ENCODE measurements around the gene USF2.

Gene USF2

GRCh38 chr19:35301961-35302360 lies 33.2 kb downstream of the USF2 start:
- Histone ChIP-seq H3K4me2 (ENCODE audit: low read length, poor library complexity, severe bottlenecking) (no peak overlapping the region), H3K14ac (ENCODE audit: low read length in 2 of 2) (no peak overlapping the region), H3K18ac (ENCODE audit: low read depth in 1 of 2, low read length in 2 of 2) (no peak overlapping the region), H4K91ac (ENCODE audit: low read length) (no peak overlapping the region), H2BK120ac (ENCODE audit: low read depth, low read length) (no peak overlapping the region), H3K27ac (ENCODE audit: low read length, poor library complexity, severe bottlenecking) (no peak overlapping the region), H3K9ac (ENCODE audit: low read length) (no peak overlapping the region), H3K9me3 (ENCODE audit: control insufficient read depth, low read length) (no peaks in the 10 kb centered on the region), H3K79me1 (replicated peaks; ENCODE audit: low read length, poor library complexity, severe bottlenecking) (no peaks in the 10 kb centered on the region), H2BK15ac (ENCODE audit: low read depth, poor library complexity, severe bottlenecking) (no peak overlapping the region), H3K23ac (ENCODE audit: low read length in 2 of 2) (no peak overlapping the region), H2AFZ (ENCODE audit: low read depth, low read length) (no peak overlapping the region), H4K8ac (ENCODE audit: low read length) (no peak overlapping the region), H3K4me1 (ENCODE audit: control insufficient read depth, insufficient read depth, low read depth, low read length) (no peaks in the 10 kb centered on the region), H2BK5ac (ENCODE audit: low read depth, low read length, poor library complexity, severe bottlenecking) (no peak overlapping the region), H3K27me3 (ENCODE audit: control insufficient read depth in 1 of 2, insufficient read depth in 1 of 2, low read length in 2 of 2) (peaks cover 9 to 57% of the 10 kb centered on the region in 2 experiments), H3K36me3 (ENCODE audit: control insufficient read depth in 1 of 2, insufficient read depth in 2 of 2, low read depth in 1 of 2, low read length in 2 of 2) (no peaks in the 10 kb centered on the region), H2AK5ac (ENCODE audit: low read length, severe bottlenecking) (no peak overlapping the region), H3K4me3 (ENCODE audit: insufficient read depth in 1 of 2, low read depth in 1 of 2, low read length in 2 of 2) (no peak overlapping the region), H3K4ac (ENCODE audit: low read depth in 1 of 2, low read length in 2 of 2) (no peak overlapping the region), H2BK12ac (ENCODE audit: low read length in 2 of 2) (no peak overlapping the region)
- DNase-seq, result no peak
- WGBS, result 82% methylated on average over 2 of the region's 2 CpGs

DNA sequence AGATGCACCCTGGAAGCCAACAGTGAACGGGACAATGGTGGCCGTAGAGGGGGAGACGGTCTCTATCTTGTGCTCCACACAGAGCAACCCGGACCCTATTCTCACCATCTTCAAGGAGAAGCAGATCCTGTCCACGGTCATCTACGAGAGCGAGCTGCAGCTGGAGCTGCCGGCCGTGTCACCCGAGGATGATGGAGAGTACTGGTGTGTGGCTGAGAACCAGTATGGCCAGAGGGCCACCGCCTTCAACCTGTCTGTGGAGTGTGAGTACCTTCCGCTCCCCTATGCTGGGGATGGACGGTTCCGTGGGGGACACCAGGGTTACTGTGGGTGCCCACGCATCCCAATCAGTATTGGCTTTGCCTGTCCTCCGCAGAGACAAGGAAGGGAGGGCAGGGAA lies 33.7 kb downstream of the USF2 start:
- Histone ChIP-seq H3K23ac (ENCODE audit: low read length in 2 of 2) (no peak overlapping the region), H4K91ac (ENCODE audit: low read length) (no peak overlapping the region), H3K4me1 (ENCODE audit: control insufficient read depth, insufficient read depth, low read depth, low read length) (no peaks in the 10 kb centered on the region), H3K27ac (ENCODE audit: low read length, poor library complexity, severe bottlenecking) (no peak overlapping the region), H3K36me3 (ENCODE audit: control insufficient read depth in 1 of 2, insufficient read depth in 2 of 2, low read depth in 1 of 2, low read length in 2 of 2) (no peaks in the 10 kb centered on the region), H3K79me1 (replicated peaks; ENCODE audit: low read length, poor library complexity, severe bottlenecking) (no peaks in the 10 kb centered on the region), H2AK5ac (ENCODE audit: low read length, severe bottlenecking) (no peak overlapping the region), H3K14ac (ENCODE audit: low read length in 2 of 2) (no peak overlapping the region), H3K18ac (ENCODE audit: low read depth in 1 of 2, low read length in 2 of 2) (no peak overlapping the region), H3K9me3 (ENCODE audit: control insufficient read depth, low read length) (no peaks in the 10 kb centered on the region), H4K8ac (ENCODE audit: low read length) (no peak overlapping the region), H2BK120ac (ENCODE audit: low read depth, low read length) (no peak overlapping the region), H3K27me3 (ENCODE audit: control insufficient read depth in 1 of 2, insufficient read depth in 1 of 2, low read length in 2 of 2) (peaks cover 12 to 53% of the 10 kb centered on the region in 2 experiments), H2AFZ (ENCODE audit: low read depth, low read length) (no peak overlapping the region), H3K9ac (ENCODE audit: low read length) (no peak overlapping the region), H2BK15ac (ENCODE audit: low read depth, poor library complexity, severe bottlenecking) (no peak overlapping the region), H3K4ac (ENCODE audit: low read depth in 1 of 2, low read length in 2 of 2) (no peak overlapping the region), H3K4me2 (ENCODE audit: low read length, poor library complexity, severe bottlenecking) (no peak overlapping the region), H2BK5ac (ENCODE audit: low read depth, low read length, poor library complexity, severe bottlenecking) (no peak overlapping the region), H3K4me3 (ENCODE audit: insufficient read depth in 1 of 2, low read depth in 1 of 2, low read length in 2 of 2) (no peak overlapping the region), H2BK12ac (ENCODE audit: low read length in 2 of 2) (no peak overlapping the region)
- 84% methylated on average over 13 of the region's 16 CpGs for WGBS
- no peak for DNase-seq

DNA sequence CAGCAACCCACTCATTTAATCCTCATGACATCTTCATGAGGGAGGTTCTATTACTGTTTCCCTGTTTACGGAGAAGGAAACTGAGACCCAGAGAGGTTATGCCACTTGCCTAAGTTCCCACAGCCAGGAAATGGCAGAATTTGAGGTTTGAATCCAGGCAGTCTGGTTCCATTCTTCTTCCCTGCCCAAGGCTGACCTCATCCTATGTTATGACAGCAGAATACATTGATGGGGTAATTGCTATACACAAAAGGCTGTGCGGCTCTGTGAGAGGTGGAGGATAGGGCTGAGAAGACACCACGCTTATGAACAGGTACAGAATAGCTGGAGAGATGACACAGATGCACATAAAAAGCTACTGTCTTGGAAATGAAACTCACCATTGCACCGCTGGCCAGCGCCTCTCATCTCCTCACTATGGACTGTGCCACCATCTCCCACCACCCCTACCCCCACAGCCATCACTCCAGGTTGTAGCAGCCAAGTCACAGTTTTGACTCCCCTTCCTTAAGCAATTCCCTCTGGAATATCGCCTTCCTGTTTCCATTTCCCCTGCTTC lies 34.7 kb downstream of the USF2 start:
- DNase-seq, result no peak
- Histone ChIP-seq H2BK12ac (ENCODE audit: low read length in 2 of 2) (no peak overlapping the region), H4K91ac (ENCODE audit: low read length) (no peak overlapping the region), H3K4me1 (ENCODE audit: control insufficient read depth, insufficient read depth, low read depth, low read length) (no peaks in the 10 kb centered on the region), H3K9me3 (ENCODE audit: control insufficient read depth, low read length) (no peaks in the 10 kb centered on the region), H3K14ac (ENCODE audit: low read length in 2 of 2) (no peak overlapping the region), H3K27ac (ENCODE audit: low read length, poor library complexity, severe bottlenecking) (no peak overlapping the region), H2BK120ac (ENCODE audit: low read depth, low read length) (no peak overlapping the region), H2AFZ (ENCODE audit: low read depth, low read length) (no peak overlapping the region), H3K4me2 (ENCODE audit: low read length, poor library complexity, severe bottlenecking) (no peak overlapping the region), H3K36me3 (ENCODE audit: control insufficient read depth in 1 of 2, insufficient read depth in 2 of 2, low read depth in 1 of 2, low read length in 2 of 2) (no peaks in the 10 kb centered on the region), H2AK5ac (ENCODE audit: low read length, severe bottlenecking) (no peak overlapping the region), H2BK15ac (ENCODE audit: low read depth, poor library complexity, severe bottlenecking) (no peak overlapping the region), H3K4ac (ENCODE audit: low read depth in 1 of 2, low read length in 2 of 2) (no peak overlapping the region), H3K79me1 (replicated peaks; ENCODE audit: low read length, poor library complexity, severe bottlenecking) (no peaks in the 10 kb centered on the region), H3K4me3 (ENCODE audit: insufficient read depth in 1 of 2, low read depth in 1 of 2, low read length in 2 of 2) (no peak overlapping the region), H3K23ac (ENCODE audit: low read length in 2 of 2) (no peak overlapping the region), H4K8ac (ENCODE audit: low read length) (no peak overlapping the region), H3K27me3 (ENCODE audit: control insufficient read depth in 1 of 2, insufficient read depth in 1 of 2, low read length in 2 of 2) (peaks cover 12 to 49% of the 10 kb centered on the region in 2 experiments), H3K9ac (ENCODE audit: low read length) (no peak overlapping the region), H2BK5ac (ENCODE audit: low read depth, low read length, poor library complexity, severe bottlenecking) (no peak overlapping the region), H3K18ac (ENCODE audit: low read depth in 1 of 2, low read length in 2 of 2) (no peak overlapping the region)
- WGBS, result 89% methylated on average over 6 of the region's 6 CpGs

- Histone ChIP-seq H3K23ac (ENCODE audit: low read length in 2 of 2) (no peak overlapping the region), H2BK12ac (ENCODE audit: low read length in 2 of 2) (no peak overlapping the region), H2AK5ac (ENCODE audit: low read length, severe bottlenecking) (no peak overlapping the region), H3K4me2 (ENCODE audit: low read length, poor library complexity, severe bottlenecking) (no peak overlapping the region), H4K8ac (ENCODE audit: low read length) (no peak overlapping the region), H3K79me1 (replicated peaks; ENCODE audit: low read length, poor library complexity, severe bottlenecking) (no peaks in the 10 kb centered on the region), H3K9ac (ENCODE audit: low read length) (no peak overlapping the region), H2BK5ac (ENCODE audit: low read depth, low read length, poor library complexity, severe bottlenecking) (no peak overlapping the region), H3K36me3 (ENCODE audit: control insufficient read depth in 1 of 2, insufficient read depth in 2 of 2, low read depth in 1 of 2, low read length in 2 of 2) (no peaks in the 10 kb centered on the region), H3K14ac (ENCODE audit: low read length in 2 of 2) (peak overlapping the region in 1 of 2 experiments; percentile 41), H3K27me3 (ENCODE audit: control insufficient read depth in 1 of 2, insufficient read depth in 1 of 2, low read length in 2 of 2) (peaks cover 12 to 43% of the 10 kb centered on the region in 2 experiments), H3K9me3 (ENCODE audit: control insufficient read depth, low read length) (no peaks in the 10 kb centered on the region), H2BK15ac (ENCODE audit: low read depth, poor library complexity, severe bottlenecking) (no peak overlapping the region), H3K4me3 (ENCODE audit: insufficient read depth in 1 of 2, low read depth in 1 of 2, low read length in 2 of 2) (no peak overlapping the region), H3K27ac (ENCODE audit: low read length, poor library complexity, severe bottlenecking) (no peak overlapping the region), H4K91ac (ENCODE audit: low read length) (no peak overlapping the region), H3K4ac (ENCODE audit: low read depth in 1 of 2, low read length in 2 of 2) (no peak overlapping the region), H3K4me1 (ENCODE audit: control insufficient read depth, insufficient read depth, low read depth, low read length) (no peaks in the 10 kb centered on the region), H2AFZ (ENCODE audit: low read depth, low read length) (no peak overlapping the region), H3K18ac (ENCODE audit: low read depth in 1 of 2, low read length in 2 of 2) (no peak overlapping the region), H2BK120ac (ENCODE audit: low read depth, low read length) (no peak overlapping the region)
- 88% methylated on average over 11 of the region's 11 CpGs for WGBS
- DNase-seq, result no peak
Measured at GRCh38 chr19:35304036-35304435, 35.3 kb downstream of the USF2 start.
